Placental epithelial cell (primary cell): ENCODE measurements around the gene ROPN1. TPM values are rescaled to one million over a fixed set of nuclear protein-coding genes. Genes with fewer than 3 reads are reported as not detected.

ENCODE experiments used
- total RNA-seq: library from RNA; depleted of rRNA; stranded (reverse); fragments of >200 nt; gene quantifications from 2 replicates; pipeline ENCODE4 v1.2.3, GENCODE V29; 2012

The ROPN1 gene
- not detected in 2 replicates for total RNA-seq

DNA sequence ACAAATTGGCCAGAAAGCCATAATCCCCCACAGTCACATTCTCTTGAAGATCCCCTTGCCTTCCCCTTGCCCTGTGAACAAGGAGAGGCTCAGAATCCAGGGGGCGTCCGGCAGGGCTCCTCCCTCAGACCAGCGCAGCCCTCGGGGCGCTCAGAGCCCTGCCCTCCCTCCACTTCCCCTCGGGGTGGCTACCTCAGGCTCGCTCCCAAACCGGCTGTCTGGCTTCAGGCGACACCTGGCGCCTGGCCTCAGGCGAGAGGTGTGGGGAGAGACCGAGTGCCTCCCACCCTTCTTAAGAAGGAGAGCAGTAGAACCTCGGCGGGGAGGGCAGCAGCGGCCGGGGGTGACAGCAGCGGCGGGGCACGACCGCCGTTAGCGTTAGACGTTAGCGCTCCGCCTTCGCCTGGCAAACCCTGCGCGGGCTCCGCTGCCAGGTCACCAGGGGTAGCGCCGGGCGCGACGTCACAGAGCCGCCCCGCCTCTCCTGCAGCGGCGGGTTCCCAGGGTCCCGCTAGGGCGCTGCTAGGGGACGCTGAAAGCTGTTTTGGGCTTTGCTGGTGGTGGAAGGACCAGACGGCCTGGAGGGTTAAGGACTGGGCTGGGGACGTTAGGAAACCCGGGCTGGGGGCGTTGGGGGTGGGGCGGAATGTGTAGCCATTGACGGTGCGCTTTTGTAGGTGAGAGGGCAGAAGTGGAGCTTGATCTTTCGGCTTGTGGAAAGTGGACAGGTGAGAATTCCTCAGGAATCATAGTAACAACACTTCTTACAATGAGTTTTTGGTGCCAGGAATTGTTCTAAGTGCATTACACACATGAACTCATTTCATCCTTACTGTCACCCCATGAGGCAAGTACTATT is at the start of gene ROPN1:
TSS of gene ROPN1 (minus strand) at position 395 of the 859 bp plus-strand sequence. CDS start 11,643 bp downstream, outside the sequence.

DNA sequence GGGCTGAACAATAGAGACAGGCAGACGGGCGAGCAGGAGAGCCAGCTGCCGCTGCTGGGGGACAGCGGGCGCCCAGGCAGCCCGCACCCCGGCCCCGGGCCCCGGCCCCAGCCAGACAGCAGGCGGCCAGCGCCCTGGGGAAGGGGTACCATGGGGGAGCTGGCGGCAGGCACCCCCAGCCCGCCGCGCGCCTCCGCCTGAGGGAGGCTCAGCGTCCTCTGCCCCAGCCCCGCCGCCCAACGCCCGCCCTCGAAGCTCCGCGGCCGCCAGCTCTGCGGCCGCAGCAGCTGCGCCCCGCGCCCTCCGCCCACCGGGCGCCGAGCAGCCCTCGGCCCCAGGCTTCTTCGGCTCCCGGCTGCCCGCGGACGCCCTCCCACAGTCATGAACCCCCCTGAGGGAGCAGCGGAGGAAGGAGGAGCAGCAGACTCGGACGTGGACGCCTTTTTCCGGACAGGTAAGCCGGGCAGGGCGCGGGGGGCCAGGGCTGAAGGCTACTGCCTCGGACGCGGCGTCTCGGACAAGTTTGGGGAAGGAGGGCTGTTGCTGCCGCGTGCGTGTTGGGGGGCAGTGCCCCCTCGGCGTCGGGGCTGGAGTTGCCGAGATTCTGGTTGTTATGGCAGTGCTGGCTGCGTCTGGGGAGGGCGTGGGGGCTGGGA is 41.6 kb upstream of the ROPN1 start, which contains the start of gene KALRN:
TSS of gene KALRN (plus strand) at position 10 of the 656 bp plus-strand sequence.

DNA sequence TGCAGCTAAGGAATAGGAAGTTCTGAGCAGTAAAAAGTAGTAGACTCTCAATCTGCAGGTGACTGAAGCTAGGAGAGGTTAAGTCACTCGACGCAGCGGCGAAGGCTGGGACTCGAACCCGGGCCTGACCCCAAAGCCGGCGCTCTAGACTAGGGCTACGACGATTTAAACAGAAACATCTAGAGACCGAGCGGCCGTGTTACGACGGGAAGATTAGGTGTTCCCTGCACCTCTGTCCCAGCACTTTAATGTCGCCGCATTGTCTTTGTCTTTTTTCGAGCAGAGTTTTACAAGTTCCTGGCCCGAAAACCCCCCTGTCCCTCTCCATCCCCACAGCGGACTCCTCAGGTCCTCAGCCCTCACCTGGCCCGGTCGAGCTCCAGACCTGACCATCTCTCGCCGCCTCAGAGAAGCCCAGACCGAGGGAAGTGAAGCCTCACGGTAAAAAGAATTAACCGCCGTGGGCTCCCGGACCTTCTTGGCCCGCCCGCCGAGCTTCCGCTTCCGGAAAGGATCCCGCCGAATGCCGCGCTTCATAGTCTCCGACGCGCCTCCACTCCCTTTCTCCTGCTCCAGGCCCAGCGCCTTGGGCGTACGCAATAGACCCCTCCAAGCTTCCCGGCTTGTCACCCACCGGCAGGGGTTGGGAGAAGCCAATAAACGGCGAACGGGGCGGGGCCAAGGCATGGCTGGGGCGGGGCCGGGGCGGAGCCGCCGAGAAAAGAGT is 31.0 kb downstream of the ROPN1 start, which contains the start of gene CCDC14:
TSS of gene CCDC14 (minus strand) at position 449 of the 727 bp plus-strand sequence. CDS start at position 393, 56 bp downstream.

Other genes with a start within 250 kb of the ROPN1 start
- 33.9 and 56.9 TPM in 2 replicates for gene MYLK, start 107.8 kb downstream of the ROPN1 start, total RNA-seq
- gene CCDC14, start 30.9 kb downstream of the ROPN1 start, total RNA-seq, result 33.8 and 42.0 TPM in 2 replicates
- gene KALRN, start 41.2 kb upstream of the ROPN1 start, total RNA-seq, result 4.7 and 11.4 TPM in 2 replicates